Prostate gland (tissue), 2 donors: ENCODE measurements around the gene RYR1. TPM values are rescaled to one million over a fixed set of nuclear protein-coding genes. Genes with fewer than 3 reads are reported as not detected.
"Not testable (repeated sequence)": the region's sequence is repeated elsewhere in the genome, so short reads cannot be mapped to it uniquely, and the experiment has no call there.

Experiments
- DNase-seq: peaks from one replicate; pipeline ENCODE4 v3.0.0-alpha.2; 2019; ENCODE audit warnings: low spot score
- H3K27ac ChIP-seq, 2 donors: fragments of 200-600 bp; sonication (generic); 2 replicates each; pipeline ENCODE4 v1.5.1; 2017 to 2019
- H3K27me3 ChIP-seq: fragments of 200-600 bp; sonication (generic); replicated peaks from 2 replicates; pipeline ENCODE4 v1.5.1; 2019; ENCODE audit not compliant: insufficient read depth
- H3K36me3 ChIP-seq, 2 donors: fragments of 200-600 bp; sonication (generic); 1 replicate in 1 of 2; 2 replicates in 1 of 2; pipeline versions ENCODE4 v1.5.1 to v1.8.1; 2017 to 2019
- H3K4me1 ChIP-seq: fragments of 200-600 bp; sonication (generic); replicated peaks from 2 replicates; pipeline ENCODE4 v1.5.1; 2019
- H3K4me3 ChIP-seq, 2 donors: fragments of 200-600 bp; sonication (generic); 2 replicates each; pipeline ENCODE4 v1.5.1; 2017 to 2019
- H3K9me3 ChIP-seq: fragments of 200-600 bp; sonication (generic); 2 replicates; pipeline ENCODE4 v1.5.1; 2017
- POLR2A ChIP-seq: fragments of 450-650 bp; IDR thresholded peaks from one replicate; pipeline ENCODE4 v1.6.1; 2016; ENCODE audit warnings: antibody characterized with exemption, mild to moderate bottlenecking
- POLR2AphosphoS5 ChIP-seq: sonication (generic); formaldehyde crosslinking; IDR thresholded peaks from one replicate; pipeline ENCODE4 v1.6.1; 2017; ENCODE audit warnings: antibody characterized with exemption
- WGBS: methylation state at CpG from one replicate; pipeline ENCODE4 v1.1.5; 2018; 5-methylcytosine and 5-hydroxymethylcytosine counted together
- intact Hi-C: fragments of 100-400 bp; cut with DNase I; formaldehyde crosslinking; loops from one replicate; pipeline ENCODE4 v1.14.2; 2022
- total RNA-seq, 2 donors: library from RNA; depleted of rRNA; stranded (reverse); fragments of >200 nt; gene quantifications; one replicate each; pipeline ENCODE4 v1.1.0, GENCODE V29; 2016
- TF ChIP-seq, protein P1 (sequence below), 4 experiments: fragments of 200-600 bp in 2 of 4; fragments of 450-650 bp in 2 of 4; sonication (generic) in 2 of 4; IDR thresholded peaks; 1 replicate in 3 of 4; 2 replicates in 1 of 4; pipeline ENCODE4 v1.5.1; 2016 to 2019; ENCODE audit warnings: antibody characterized with exemption in 4 of 4, mild to moderate bottlenecking in 2 of 4, moderate library complexity in 2 of 4

RYR1 gene
- total RNA-seq, 2 donors from 2014 or later: 5.7 to 8.6 TPM

DNA sequence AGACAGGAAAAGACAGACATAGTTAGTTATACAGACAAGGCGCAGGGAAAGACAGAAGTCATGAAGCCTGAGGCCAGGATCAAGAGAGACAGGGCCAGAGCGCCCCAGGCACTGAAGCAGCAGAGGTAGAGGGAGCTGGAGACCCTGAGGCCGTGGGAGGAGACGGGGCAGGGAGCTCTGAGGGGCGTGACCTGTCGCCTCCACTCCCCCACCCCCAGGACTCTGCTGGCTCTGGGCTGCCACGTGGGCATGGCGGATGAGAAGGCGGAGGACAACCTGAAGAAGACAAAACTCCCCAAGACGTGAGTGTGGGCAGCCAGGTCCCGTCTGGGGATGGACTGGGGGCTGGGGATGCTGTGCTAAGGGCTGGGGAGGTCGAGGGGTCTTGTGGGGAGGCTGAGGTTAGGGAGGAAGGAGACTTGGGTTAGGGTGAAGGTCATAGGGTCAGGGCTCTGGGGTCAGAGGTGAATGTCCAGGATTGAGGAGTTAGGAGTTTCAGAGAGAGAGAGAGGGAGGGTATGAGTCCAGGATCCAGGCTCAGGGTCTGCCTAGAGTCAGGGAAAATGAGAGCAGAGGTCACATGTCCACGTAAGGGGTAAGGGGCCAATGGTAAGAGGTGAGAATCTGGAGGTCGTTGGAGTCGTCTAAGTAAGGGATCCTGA lies 31.1 kb downstream of the RYR1 start:
- H3K4me1 ChIP-seq: no peaks in the 10 kb centered on the region
- no peak overlapping the region for H3K4me3 ChIP-seq
- 45% methylated on average over 15 of the region's 15 CpGs for WGBS
- no peaks in the 10 kb centered on the region for H3K36me3 ChIP-seq
- no peaks in the 10 kb centered on the region for H3K27me3 ChIP-seq
- H3K27ac ChIP-seq: no peak overlapping the region
- no peak for DNase-seq
- intact Hi-C loops: no loop called here
- no peaks in the 10 kb centered on the region for H3K9me3 ChIP-seq
- TF ChIP-seq POLR2AphosphoS5 (no peak), POLR2A (no peak)
- TF ChIP-seq, protein P1, sequence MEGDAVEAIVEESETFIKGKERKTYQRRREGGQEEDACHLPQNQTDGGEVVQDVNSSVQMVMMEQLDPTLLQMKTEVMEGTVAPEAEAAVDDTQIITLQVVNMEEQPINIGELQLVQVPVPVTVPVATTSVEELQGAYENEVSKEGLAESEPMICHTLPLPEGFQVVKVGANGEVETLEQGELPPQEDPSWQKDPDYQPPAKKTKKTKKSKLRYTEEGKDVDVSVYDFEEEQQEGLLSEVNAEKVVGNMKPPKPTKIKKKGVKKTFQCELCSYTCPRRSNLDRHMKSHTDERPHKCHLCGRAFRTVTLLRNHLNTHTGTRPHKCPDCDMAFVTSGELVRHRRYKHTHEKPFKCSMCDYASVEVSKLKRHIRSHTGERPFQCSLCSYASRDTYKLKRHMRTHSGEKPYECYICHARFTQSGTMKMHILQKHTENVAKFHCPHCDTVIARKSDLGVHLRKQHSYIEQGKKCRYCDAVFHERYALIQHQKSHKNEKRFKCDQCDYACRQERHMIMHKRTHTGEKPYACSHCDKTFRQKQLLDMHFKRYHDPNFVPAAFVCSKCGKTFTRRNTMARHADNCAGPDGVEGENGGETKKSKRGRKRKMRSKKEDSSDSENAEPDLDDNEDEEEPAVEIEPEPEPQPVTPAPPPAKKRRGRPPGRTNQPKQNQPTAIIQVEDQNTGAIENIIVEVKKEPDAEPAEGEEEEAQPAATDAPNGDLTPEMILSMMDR (IDR thresholded peaks at IDR 0.05): no peak

DNA sequence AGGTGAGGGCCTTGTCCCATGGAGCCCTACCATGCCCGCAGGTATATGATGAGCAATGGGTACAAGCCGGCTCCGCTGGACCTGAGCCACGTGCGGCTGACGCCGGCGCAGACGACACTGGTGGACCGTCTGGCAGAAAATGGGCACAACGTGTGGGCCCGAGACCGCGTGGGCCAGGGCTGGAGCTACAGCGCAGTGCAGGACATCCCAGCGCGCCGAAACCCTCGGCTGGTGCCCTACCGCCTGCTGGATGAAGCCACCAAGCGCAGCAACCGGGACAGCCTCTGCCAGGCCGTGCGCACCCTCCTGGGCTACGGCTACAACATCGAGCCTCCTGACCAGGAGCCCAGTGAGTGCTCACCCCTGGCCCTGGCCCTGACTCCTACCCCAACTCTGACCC lies 32.6 kb downstream of the RYR1 start:
- intact Hi-C loops: no loop called here
- WGBS: 91% methylated on average over 25 of the region's 26 CpGs
- no peaks in the 10 kb centered on the region for H3K4me1 ChIP-seq
- no peak for TF ChIP-seq POLR2AphosphoS5
- TF ChIP-seq POLR2A: no peak
- TF ChIP-seq, protein P1 (IDR thresholded peaks at IDR 0.05): no peak
- no peaks in the 10 kb centered on the region for H3K36me3 ChIP-seq
- no peak overlapping the region for H3K4me3 ChIP-seq
- no peaks in the 10 kb centered on the region for H3K9me3 ChIP-seq
- no peak overlapping the region for H3K27ac ChIP-seq
- no peaks in the 10 kb centered on the region for H3K27me3 ChIP-seq
- DNase-seq: no peak

DNA sequence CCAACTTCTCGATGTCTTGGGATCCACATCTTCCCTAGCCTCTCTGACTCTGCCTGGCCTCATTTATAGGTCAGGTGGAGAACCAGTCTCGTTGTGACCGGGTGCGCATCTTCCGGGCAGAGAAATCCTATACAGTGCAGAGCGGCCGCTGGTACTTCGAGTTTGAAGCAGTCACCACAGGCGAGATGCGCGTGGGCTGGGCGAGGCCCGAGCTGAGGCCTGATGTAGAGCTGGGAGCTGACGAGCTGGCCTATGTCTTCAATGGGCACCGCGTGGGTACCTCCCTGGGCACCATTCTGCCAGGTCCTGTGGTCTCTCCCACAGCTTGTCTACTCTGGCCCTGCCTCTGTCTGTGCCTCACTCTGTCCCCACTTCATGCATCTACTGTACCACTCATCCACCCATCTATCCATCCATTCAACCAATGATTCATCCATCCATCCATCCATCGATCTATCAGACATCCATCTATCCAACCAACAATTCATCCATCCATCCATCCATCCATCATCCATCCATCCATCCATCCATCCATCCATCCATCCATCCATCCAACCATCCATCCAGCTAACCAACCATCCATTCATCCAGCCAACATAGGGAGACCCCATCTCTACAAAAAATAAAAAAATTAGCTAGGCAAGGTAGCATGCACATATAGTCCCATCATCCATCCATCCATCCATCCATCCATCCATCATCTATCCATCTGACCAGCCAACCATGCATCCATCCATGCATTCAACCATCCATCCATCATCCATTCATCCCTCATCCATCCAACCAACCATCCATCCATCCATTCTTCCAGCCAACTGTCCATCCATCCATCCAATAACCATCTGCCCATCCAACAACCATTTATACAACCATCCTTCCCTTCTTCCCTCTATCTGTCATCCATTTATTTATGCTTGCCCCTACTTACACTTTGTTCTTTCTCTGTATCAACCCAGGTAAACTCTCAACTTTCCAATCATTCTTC lies 34.3 kb downstream of the RYR1 start:
- 95% methylated on average over 17 of the region's 17 CpGs for WGBS
- Histone ChIP-seq H3K4me1 (no peaks in the 10 kb centered on the region), H3K36me3 (no peaks in the 10 kb centered on the region), H3K9me3 (no peaks in the 10 kb centered on the region), H3K27ac (no peak overlapping the region), H3K27me3 (no peaks in the 10 kb centered on the region), H3K4me3 (no peak overlapping the region)
- intact Hi-C loops: no loop called here
- no peak for DNase-seq
- TF ChIP-seq POLR2AphosphoS5 (no peak), POLR2A (no peak)

DNA sequence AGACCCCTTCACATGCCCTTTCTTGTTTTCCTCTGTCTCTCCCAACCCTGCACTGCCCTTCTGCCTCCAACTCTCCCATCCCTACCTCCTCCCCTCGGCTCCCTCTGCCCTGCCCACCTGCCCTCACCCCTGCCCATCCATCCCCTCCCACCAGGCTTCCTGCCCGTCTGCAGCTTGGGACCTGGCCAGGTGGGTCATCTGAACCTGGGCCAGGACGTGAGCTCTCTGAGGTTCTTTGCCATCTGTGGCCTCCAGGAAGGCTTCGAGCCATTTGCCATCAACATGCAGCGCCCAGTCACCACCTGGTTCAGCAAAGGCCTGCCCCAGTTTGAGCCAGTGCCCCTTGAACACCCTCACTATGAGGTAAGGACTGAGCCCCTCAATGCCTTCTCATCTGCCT lies 35.7 kb downstream of the RYR1 start:
- intact Hi-C loops: no loop called here
- TF ChIP-seq POLR2AphosphoS5 (no peak), POLR2A (no peak)
- TF ChIP-seq, protein P1 (IDR thresholded peaks at IDR 0.05): no peak
- H3K27ac ChIP-seq: no peak overlapping the region
- H3K9me3 ChIP-seq: no peaks in the 10 kb centered on the region
- no peaks in the 10 kb centered on the region for H3K27me3 ChIP-seq
- H3K4me3 ChIP-seq: no peak overlapping the region
- H3K36me3 ChIP-seq: no peaks in the 10 kb centered on the region
- no peaks in the 10 kb centered on the region for H3K4me1 ChIP-seq
- no peak for DNase-seq
- 60% methylated on average over 5 of the region's 5 CpGs for WGBS

DNA sequence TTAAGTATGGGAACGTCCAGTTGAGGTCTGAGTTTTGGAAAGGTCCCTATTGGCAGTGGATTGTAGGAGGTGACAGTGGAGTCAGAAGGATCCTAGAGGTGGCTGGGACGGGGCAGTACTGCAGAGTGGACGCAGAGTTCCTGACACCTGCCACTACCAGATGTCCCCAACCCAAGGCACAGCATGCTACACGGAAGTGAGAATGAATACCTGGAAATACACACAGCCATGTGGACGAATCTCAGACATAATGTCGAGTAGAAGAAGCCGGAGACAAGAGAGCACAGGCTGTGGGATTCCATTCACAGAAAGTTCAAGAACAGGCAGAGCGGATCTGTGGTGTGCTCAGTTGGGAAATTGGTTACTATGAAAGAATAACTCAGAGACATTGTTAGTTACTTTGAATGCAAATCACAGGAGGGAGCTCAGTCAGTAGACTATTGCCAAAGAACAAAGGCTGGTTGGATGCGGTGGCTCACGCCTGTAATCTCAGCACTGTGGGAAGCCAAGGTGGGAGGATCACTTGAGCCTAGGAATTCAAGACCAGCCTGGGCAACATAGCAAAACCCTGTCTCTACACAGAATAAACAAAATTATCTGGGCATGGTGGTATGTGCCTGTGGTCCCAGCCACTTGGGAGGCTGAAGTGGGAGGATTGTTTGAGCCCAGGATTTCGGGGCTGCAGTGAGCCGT lies 37.4 kb downstream of the RYR1 start:
- no peak for DNase-seq
- Histone ChIP-seq H3K27me3 (no peaks in the 10 kb centered on the region), H3K9me3 (no peaks in the 10 kb centered on the region), H3K4me1 (no peaks in the 10 kb centered on the region), H3K36me3 (no peaks in the 10 kb centered on the region), H3K4me3 (no peak overlapping the region), H3K27ac (no peak overlapping the region)
- TF ChIP-seq, protein P1 (IDR thresholded peaks at IDR 0.05): no peak
- TF ChIP-seq POLR2A (no peak), POLR2AphosphoS5 (no peak)
- intact Hi-C loops: no loop called here
- 81% methylated on average over 12 of the region's 12 CpGs for WGBS

DNA sequence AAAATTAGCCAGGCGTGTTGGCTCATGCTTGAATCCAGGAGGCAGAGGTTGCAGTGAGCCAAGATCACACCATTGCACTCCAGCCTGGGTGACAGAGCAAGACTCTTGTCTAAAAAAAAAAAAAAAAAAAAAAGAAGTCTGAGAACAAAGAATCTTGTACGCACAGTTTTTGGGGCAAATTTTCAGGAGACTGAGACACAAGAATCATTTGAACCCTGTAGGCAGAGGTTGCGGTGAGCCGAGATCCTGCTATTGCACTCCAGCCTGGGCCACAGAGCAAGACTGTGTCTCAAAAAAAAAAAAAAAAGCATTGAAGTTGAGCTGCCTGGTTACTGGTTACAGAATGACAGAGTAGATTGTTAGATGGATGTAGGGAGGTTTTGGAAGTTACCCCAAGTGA lies 39.2 kb downstream of the RYR1 start:
- H3K27ac ChIP-seq, intact Hi-C loops, H3K4me3 ChIP-seq, H3K9me3 ChIP-seq, H3K27me3 ChIP-seq, H3K36me3 ChIP-seq, H3K4me1 ChIP-seq, DNase-seq: not testable (repeated sequence)
- WGBS: 49% methylated on average over 4 of the region's 4 CpGs
